Measurements from ENCODE around the gene B4GALT2.

DNA sequence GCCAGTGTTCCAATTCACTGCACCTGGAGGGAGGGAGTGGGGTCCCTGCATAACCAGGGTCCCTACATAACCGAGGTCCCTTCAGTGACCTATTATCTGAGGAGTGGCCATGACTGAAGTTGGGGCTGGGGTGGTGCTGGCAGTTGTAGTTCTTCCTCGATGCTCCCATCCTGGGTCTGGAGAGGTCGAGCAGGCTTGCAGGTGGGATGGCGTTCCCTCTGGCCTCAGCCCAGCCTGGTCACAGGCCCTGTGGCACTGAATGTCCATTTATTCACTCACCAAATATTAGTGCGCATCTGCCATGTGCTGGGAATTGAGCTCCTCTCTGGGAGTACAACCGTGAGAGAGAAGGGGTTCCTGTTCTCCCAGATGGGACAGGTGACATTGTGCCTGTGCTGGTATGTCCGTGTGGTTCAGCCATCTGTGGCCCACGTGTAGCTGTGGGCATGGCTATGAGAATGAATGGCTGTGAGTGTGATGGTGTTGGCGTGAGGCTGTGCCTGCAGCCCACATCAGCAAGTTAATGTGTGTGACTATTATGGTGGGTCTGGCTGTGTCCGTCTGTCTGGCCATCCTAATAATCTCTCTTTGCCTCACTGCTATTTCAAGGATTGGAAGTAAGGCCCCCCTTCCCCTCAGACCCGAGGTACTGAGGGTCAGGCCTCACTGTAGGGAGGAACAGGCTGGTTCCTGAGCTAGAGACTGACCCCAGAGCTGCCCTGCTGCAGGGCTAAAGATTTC, 56.1 kb downstream of the B4GALT2 start:
- TF ChIP-seq, protein P1, sequence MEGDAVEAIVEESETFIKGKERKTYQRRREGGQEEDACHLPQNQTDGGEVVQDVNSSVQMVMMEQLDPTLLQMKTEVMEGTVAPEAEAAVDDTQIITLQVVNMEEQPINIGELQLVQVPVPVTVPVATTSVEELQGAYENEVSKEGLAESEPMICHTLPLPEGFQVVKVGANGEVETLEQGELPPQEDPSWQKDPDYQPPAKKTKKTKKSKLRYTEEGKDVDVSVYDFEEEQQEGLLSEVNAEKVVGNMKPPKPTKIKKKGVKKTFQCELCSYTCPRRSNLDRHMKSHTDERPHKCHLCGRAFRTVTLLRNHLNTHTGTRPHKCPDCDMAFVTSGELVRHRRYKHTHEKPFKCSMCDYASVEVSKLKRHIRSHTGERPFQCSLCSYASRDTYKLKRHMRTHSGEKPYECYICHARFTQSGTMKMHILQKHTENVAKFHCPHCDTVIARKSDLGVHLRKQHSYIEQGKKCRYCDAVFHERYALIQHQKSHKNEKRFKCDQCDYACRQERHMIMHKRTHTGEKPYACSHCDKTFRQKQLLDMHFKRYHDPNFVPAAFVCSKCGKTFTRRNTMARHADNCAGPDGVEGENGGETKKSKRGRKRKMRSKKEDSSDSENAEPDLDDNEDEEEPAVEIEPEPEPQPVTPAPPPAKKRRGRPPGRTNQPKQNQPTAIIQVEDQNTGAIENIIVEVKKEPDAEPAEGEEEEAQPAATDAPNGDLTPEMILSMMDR (IDR thresholded peaks at IDR 0.05) = no peak
- TF ChIP-seq POLR2A (IDR thresholded peaks at IDR 0.05) = no peak
